ENCODE results near the gene TCEA3.

DNA sequence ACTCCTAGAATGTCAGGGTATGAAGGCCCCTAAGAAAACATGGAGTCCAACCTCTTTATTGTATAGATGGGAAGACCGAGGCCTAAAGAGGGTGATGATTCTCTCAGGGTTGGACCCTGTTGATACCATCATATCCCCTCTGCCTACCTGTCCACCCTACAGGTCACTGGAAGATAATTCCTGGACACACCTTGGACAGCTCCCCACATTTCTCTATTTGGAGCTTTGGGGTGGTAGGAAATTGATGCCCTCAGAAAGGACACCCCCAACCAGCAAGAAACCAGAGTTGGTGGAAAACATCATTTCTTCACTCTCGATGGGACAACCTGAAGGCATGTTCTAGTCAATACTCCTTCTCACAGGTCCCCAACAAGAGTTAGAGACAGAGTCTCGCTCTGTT is 3.0 kb upstream of the TCEA3 start:
- TF ChIP-seq FOXK2 (IDR thresholded peaks at IDR 0.05) (no peak), FOXA1 (IDR thresholded peaks at IDR 0.05) (no peak), SUZ12 (IDR thresholded peaks at IDR 0.05) (no peak), BHLHE40 (IDR thresholded peaks at IDR 0.05; ENCODE audit: borderline replicate concordance) (no peak), ZNF384 (IDR thresholded peaks at IDR 0.05) (no peak), LEF1 (IDR thresholded peaks at IDR 0.05; ENCODE audit: borderline replicate concordance) (no peak), FOXM1 (IDR thresholded peaks at IDR 0.05; ENCODE audit: borderline replicate concordance) (no peak)
